Measurements from ENCODE around the gene C11orf52. TPM values are rescaled to one million over a fixed set of nuclear protein-coding genes. Genes with fewer than 3 reads are reported as not detected.

The C11orf52 gene
- total RNA-seq (2014; rRNA removed) (8.7 and 10.5 TPM in 2 replicates), Bru-seq, nascent RNA (percentile 34 among the genes with signal in this experiment), BruChase-seq, experiment 1, labeled RNA remaining after a 6-hour chase (percentile 45 among the genes with signal in this experiment), BruChase-seq, experiment 2, labeled RNA remaining after a 2-hour chase (percentile 35 among the genes with signal in this experiment)
- long read RNA-seq, transcript C11orf52-201 (4 exons, 1,141 nt), result major isoform, 10 of 17 reads
- long read RNA-seq, partial matches to known transcripts, result 1 of 17 reads
- long read RNA-seq, other reads (novel, unspliced or antisense), result 5 of 17 reads

GRCh38 chr11:111918390-111919256, at the start of gene C11orf52:
Gene C11orf52 (plus strand): TSS chr11:111918913. CDS start chr11:111918973, 60 bp downstream.
- ATAC-seq, result peak; percentile 96
- intact Hi-C loops (cut with micrococcal nuclease), result no loop called here
- Histone ChIP-seq H3K9me2 (replicated peaks; ENCODE audit: low read length) (no peaks in the 10 kb centered on the region), H3K27me3 (ENCODE audit: low read length) (no peaks in the 10 kb centered on the region), H3K4me2 (ENCODE audit: low read length) (peak within 1 kb of the TSS; percentile 76), H4K20me1 (ENCODE audit: low read length) (no peaks in the 10 kb centered on the region), H3K79me2 (ENCODE audit: low read length) (no peaks in the 10 kb centered on the region), H2AFZ (ENCODE audit: low read length) (peak within 1 kb of the TSS; percentile 73), H3K36me3 (ENCODE audit: low read depth, low read length) (no peaks in the 10 kb centered on the region), H3K4me3 (ENCODE audit: low read length) (peak within 1 kb of the TSS; percentile 54), H3K9me3 (ENCODE audit: low read length) (no peaks in the 10 kb centered on the region), H3K9ac (ENCODE audit: low read length) (no peak within 1 kb of the TSS; the same call in 1 of the 2 replicates), H3K27ac (ENCODE audit: low read length) (peak within 1 kb of the TSS; percentile 1; the same call in 1 of the 2 replicates), H3F3A (ENCODE audit: low read length, unreplicated experiment) (no peaks in the 10 kb centered on the region), H3K4me1 (ENCODE audit: insufficient read depth, low read length) (peaks cover 28% of the 10 kb centered on the region)
- ChIA-PET CTCF (interaction anchor here (0.6 to 1.0 kb wide), 3 partner anchors 8 to 46 kb away, joined by 3 to 5 read pairs (median 4); no protein-coding TSS in a partner anchor), POLR2A (ENCODE audit: unreplicated experiment) (interaction anchor here (0.6 to 0.8 kb wide), 3 partner anchors 65 to 184 kb away, joined by 3 to 7 read pairs (median 4); no protein-coding TSS in a partner anchor)
- BruUV-seq (replicated peaks), result TSS peak; percentile 72
- TF ChIP-seq EZH2 (IDR thresholded peaks at IDR 0.05; ENCODE audit: low read length, unreplicated experiment), result no peak
- TF ChIP-seq, protein P1, sequence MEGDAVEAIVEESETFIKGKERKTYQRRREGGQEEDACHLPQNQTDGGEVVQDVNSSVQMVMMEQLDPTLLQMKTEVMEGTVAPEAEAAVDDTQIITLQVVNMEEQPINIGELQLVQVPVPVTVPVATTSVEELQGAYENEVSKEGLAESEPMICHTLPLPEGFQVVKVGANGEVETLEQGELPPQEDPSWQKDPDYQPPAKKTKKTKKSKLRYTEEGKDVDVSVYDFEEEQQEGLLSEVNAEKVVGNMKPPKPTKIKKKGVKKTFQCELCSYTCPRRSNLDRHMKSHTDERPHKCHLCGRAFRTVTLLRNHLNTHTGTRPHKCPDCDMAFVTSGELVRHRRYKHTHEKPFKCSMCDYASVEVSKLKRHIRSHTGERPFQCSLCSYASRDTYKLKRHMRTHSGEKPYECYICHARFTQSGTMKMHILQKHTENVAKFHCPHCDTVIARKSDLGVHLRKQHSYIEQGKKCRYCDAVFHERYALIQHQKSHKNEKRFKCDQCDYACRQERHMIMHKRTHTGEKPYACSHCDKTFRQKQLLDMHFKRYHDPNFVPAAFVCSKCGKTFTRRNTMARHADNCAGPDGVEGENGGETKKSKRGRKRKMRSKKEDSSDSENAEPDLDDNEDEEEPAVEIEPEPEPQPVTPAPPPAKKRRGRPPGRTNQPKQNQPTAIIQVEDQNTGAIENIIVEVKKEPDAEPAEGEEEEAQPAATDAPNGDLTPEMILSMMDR (conservative IDR thresholded peaks at IDR 0.05; ENCODE audit: low read depth, low read length), result peak; percentile 20; the same call in 1 of the 2 replicates
- no peak for TF ChIP-seq EZH2phosphoT487 (IDR thresholded peaks at IDR 0.05; ENCODE audit: borderline replicate concordance, low read length)
- peak; percentile 97 for DNase-seq

- Histone ChIP-seq H3F3A (ENCODE audit: low read length, unreplicated experiment) (no peaks in the 10 kb centered on the region), H3K4me2 (ENCODE audit: low read length) (peak overlapping the region; percentile 95), H4K20me1 (ENCODE audit: low read length) (no peaks in the 10 kb centered on the region), H3K27me3 (ENCODE audit: low read length) (no peaks in the 10 kb centered on the region), H3K4me1 (ENCODE audit: insufficient read depth, low read length) (peaks cover 17% of the 10 kb centered on the region), H3K36me3 (ENCODE audit: low read depth, low read length) (peaks cover 20% of the 10 kb centered on the region; the same call in 1 of the 2 replicates), H3K4me3 (ENCODE audit: low read length) (peak overlapping the region; percentile 91), H3K27ac (ENCODE audit: low read length) (no peak overlapping the region), H3K9me2 (replicated peaks; ENCODE audit: low read length) (no peaks in the 10 kb centered on the region), H3K9ac (ENCODE audit: low read length) (peak overlapping the region; percentile 91; the same call in 1 of the 2 replicates), H3K79me2 (ENCODE audit: low read length) (peaks cover 13% of the 10 kb centered on the region; the same call in 1 of the 2 replicates), H2AFZ (ENCODE audit: low read length) (no peak overlapping the region), H3K9me3 (ENCODE audit: low read length) (no peaks in the 10 kb centered on the region)
- ChIA-PET POLR2A (ENCODE audit: unreplicated experiment) (interaction anchor here (1.1 to 1.4 kb wide), 2 partner anchors 57 to 112 kb away, joined by 5 to 7 read pairs; no protein-coding TSS in a partner anchor), CTCF (interaction anchor here (0.5 to 1.6 kb wide), 6 partner anchors 11 to 106 kb away, joined by 5 to 13 read pairs (median 6); no protein-coding TSS in a partner anchor)
- DNase-seq (no peak), ATAC-seq (no peak)
- intact Hi-C loops (cut with micrococcal nuclease), result no loop called here
- no peak for TF ChIP-seq EZH2 (IDR thresholded peaks at IDR 0.05; ENCODE audit: low read length, unreplicated experiment)
- no peak for TF ChIP-seq EZH2phosphoT487 (IDR thresholded peaks at IDR 0.05; ENCODE audit: borderline replicate concordance, low read length)
- TF ChIP-seq, protein P1 (conservative IDR thresholded peaks at IDR 0.05; ENCODE audit: low read depth, low read length), result no peak
- BruUV-seq (replicated peaks), result no TSS peak
These were observed 48.6 kb upstream of the C11orf52 start for GRCh38 chr11:111870113-111870512.

Measured in PC-3 (cell line).